Common myeloid progenitor, CD34-positive (primary cell): ENCODE results near the gene LIN7C.

Experiments
- CTCF ChIA-PET: fragments of 350-600 bp; sonication (Branson Sonifier 250); formaldehyde crosslinking; loops from one replicate; lab custom pipeline; 2021; ENCODE audit warnings: antibody characterized with exemption; lab: Charles Lee
- POLR2A ChIA-PET: fragments of 350-600 bp; sonication (Branson Sonifier 250); formaldehyde crosslinking; loops from one replicate; lab custom pipeline; 2021; ENCODE audit warnings: antibody characterized with exemption; lab: Charles Lee
- DNase-seq, 3 donors: peaks; one replicate each; pipeline versions ENCODE4 v3.0.0 to v3.0.0-alpha.2; 2013
- H3K27ac ChIP-seq, 2 experiments: 1 replicate in 1 of 2; 2 replicates in 1 of 2; pipeline ENCODE4 v1.7.0; 2013; ENCODE audit warnings: inconsistent platforms in 2 of 2, low read length in 2 of 2, mild to moderate bottlenecking in 2 of 2, low read depth in 1 of 2, moderate library complexity in 1 of 2; ENCODE audit not compliant: severe bottlenecking in 2 of 2, insufficient read depth in 1 of 2, poor library complexity in 1 of 2
- H3K27me3 ChIP-seq, 5 experiments: replicated peaks in 2 of 5; 1 replicate in 3 of 5; 2 replicates in 2 of 5; pipeline versions ENCODE4 v1.6.1 to v1.7.0; 2013; ENCODE audit warnings: low read length in 4 of 5, mild to moderate bottlenecking in 2 of 5, moderate library complexity in 2 of 5, inconsistent platforms in 1 of 5; ENCODE audit not compliant: insufficient read depth in 5 of 5, control insufficient read depth in 4 of 5
- H3K36me3 ChIP-seq, 4 experiments: 1 replicate in 2 of 4; 2 replicates in 2 of 4; pipeline versions ENCODE4 v1.6.1 to v1.7.0; 2013; ENCODE audit warnings: low read length in 3 of 4, control low read depth in 1 of 4, mild to moderate bottlenecking in 1 of 4; ENCODE audit not compliant: control insufficient read depth in 4 of 4, insufficient read depth in 4 of 4
- H3K4me1 ChIP-seq, 4 experiments: 1 replicate in 3 of 4; 2 replicates in 1 of 4; pipeline versions ENCODE4 v1.6.1 to v1.7.1; 2013; ENCODE audit warnings: low read length in 3 of 4, mild to moderate bottlenecking in 3 of 4, control low read depth in 1 of 4, inconsistent platforms in 1 of 4, moderate library complexity in 1 of 4; ENCODE audit not compliant: control insufficient read depth in 4 of 4, insufficient read depth in 4 of 4; ENCODE audit errors: control extremely low read depth in 1 of 4
- H3K4me3 ChIP-seq, 7 experiments: 1 replicate in 4 of 7; 2 replicates in 3 of 7; pipeline versions ENCODE4 v1.5.1 to v1.7.0; 2013; ENCODE audit warnings: mild to moderate bottlenecking in 7 of 7, low read length in 6 of 7, moderate library complexity in 6 of 7, inconsistent platforms in 2 of 7, low read depth in 2 of 7, control low read depth in 1 of 7; ENCODE audit not compliant: insufficient read depth in 4 of 7, control insufficient read depth in 1 of 7; ENCODE audit errors: extremely low read depth in 1 of 7
- H3K9me3 ChIP-seq, 5 experiments: 1 replicate in 4 of 5; 2 replicates in 1 of 5; pipeline versions ENCODE4 v1.6.1 to v1.7.1; 2013; ENCODE audit warnings: low read length in 4 of 5, mild to moderate bottlenecking in 2 of 5, inconsistent platforms in 1 of 5, low read depth in 1 of 5, moderate library complexity in 1 of 5; ENCODE audit not compliant: control insufficient read depth in 4 of 5, insufficient read depth in 2 of 5; ENCODE audit errors: control extremely low read depth in 1 of 5
- WGBS: methylation state at CpG from one replicate; pipeline ENCODE4 v1.1.5; 2013; ENCODE audit not compliant: insufficient coverage; 5-methylcytosine and 5-hydroxymethylcytosine counted together

Gene LIN7C

DNA sequence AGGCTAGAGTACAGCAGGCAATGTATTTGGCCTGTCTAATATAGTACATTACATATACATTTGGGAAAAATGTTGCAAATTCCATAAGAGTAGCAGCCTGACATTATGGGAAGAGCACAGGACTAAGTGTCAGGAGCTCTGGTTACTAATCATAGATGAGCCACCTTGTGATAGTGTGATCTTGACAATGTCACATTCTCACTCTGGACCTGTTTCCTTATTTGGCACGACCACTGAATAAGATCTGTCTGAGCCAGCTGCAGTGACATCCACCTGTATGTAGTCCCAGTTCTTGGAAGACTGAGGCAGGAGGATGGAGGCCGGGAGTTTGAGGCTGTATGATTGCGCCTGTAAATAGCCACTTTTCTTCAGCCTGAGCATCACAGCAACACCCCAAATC, 5.7 kb upstream of the LIN7C start:
- H3K27me3 ChIP-seq: no peaks in the 10 kb centered on the region
- 100% methylated on average over 1 of the region's 3 CpGs for WGBS
- peaks cover 0 to 6% (median 0%) of the 10 kb centered on the region in 5 experiments for H3K9me3 ChIP-seq
- no peak overlapping the region for H3K27ac ChIP-seq
- H3K4me3 ChIP-seq: no peak overlapping the region
- no peaks in the 10 kb centered on the region for H3K36me3 ChIP-seq
- ChIA-PET POLR2A (no interaction called here), CTCF (interaction anchor here (1.3 kb wide), 1 partner anchor 10 kb away, joined by 4 read pairs; no protein-coding TSS in a partner anchor)
- peaks cover 0 to 6% (median 3%) of the 10 kb centered on the region in 4 experiments for H3K4me1 ChIP-seq
- no peak for DNase-seq

- peaks cover 8 to 22% (median 14%) of the 10 kb centered on the region in 4 experiments for H3K4me1 ChIP-seq
- no peak overlapping the region for H3K27ac ChIP-seq
- H3K36me3 ChIP-seq: no peaks in the 10 kb centered on the region
- H3K27me3 ChIP-seq: no peaks in the 10 kb centered on the region
- 100% methylated on average over 1 of the region's 4 CpGs for WGBS
- ChIA-PET CTCF (interaction anchor here (1.0 to 1.3 kb wide), 2 partner anchors 9 to 13 kb away, joined by 3 to 4 read pairs; no protein-coding TSS in a partner anchor), POLR2A (no interaction called here)
- no peak for DNase-seq
- H3K4me3 ChIP-seq: no peak overlapping the region
- H3K9me3 ChIP-seq: peaks cover 0 to 3% (median 0%) of the 10 kb centered on the region in 5 experiments
Measured at GRCh38 chr11:27509908-27510307, 3.3 kb upstream of the LIN7C start.

DNA sequence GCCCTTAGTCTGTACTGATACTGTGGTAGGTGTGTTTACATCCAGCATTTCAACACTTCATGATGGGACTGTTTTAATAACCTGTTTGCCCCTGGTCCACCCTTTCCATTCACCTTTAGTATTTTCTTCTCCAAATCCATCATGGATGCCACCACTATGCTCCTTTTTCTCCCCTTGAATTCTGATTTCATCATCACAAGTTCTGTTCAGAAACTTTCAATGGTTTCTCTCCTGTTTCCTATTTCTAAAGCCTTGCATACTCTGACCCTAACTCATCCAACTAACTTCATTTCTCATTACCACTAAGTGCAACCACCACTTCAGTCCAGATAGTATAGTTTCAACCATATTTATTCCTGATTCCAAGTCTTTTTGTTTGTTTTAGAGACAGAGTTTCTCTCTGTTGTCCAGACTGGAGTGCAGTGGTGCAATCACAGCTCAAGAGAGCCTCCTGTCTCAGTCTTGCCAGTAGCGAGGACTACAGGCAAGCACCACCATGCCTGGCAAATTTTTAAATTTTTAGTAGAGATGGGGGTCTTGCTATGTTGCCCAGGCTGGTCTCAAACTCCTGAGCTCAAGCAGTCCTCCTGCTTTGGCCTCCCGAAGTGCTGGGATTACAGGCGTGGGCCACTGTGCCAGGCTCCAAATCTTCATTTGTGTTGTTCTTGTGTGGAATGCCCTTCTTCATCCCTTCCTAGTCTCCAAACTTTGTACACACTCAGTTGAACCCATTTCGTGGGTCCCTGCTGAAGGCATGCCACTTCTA, 1.2 kb upstream of the LIN7C start:
- 100% methylated on average over 2 of the region's 4 CpGs for WGBS
- H3K4me1 ChIP-seq: peaks cover 8 to 25% (median 15%) of the 10 kb centered on the region in 4 experiments
- peak overlapping the region in 5 of 7 experiments; percentile 82 to 100 (median 97) for H3K4me3 ChIP-seq
- POLR2A ChIA-PET: no interaction called here
- H3K27me3 ChIP-seq: no peaks in the 10 kb centered on the region
- H3K27ac ChIP-seq: peak overlapping the region in 1 of 2 experiments; percentile 97
- no peak for DNase-seq
- CTCF ChIA-PET: interaction anchor here (0.8 kb wide), 1 partner anchor 319 kb away, joined by 3 read pairs; no protein-coding TSS in a partner anchor
- H3K36me3 ChIP-seq: no peaks in the 10 kb centered on the region
- H3K9me3 ChIP-seq: no peaks in the 10 kb centered on the region

GRCh38 chr11:27505781-27506180, 788 bp downstream of the LIN7C start:
- DNase-seq: no peak
- 0% methylated on average over 2 of the region's 5 CpGs for WGBS
- H3K27ac ChIP-seq: peak overlapping the region; percentile 89 to 97
- H3K4me1 ChIP-seq: peaks cover 8 to 25% (median 15%) of the 10 kb centered on the region in 4 experiments
- POLR2A ChIA-PET: no interaction called here
- H3K4me3 ChIP-seq: peak overlapping the region; percentile 82 to 100 (median 97)
- no peaks in the 10 kb centered on the region for H3K9me3 ChIP-seq
- H3K36me3 ChIP-seq: peaks cover 0 to 4% (median 2%) of the 10 kb centered on the region in 4 experiments
- H3K27me3 ChIP-seq: no peaks in the 10 kb centered on the region
- CTCF ChIA-PET: interaction anchor here (2.0 to 11.5 kb wide), 2 partner anchors 9 to 21 kb away, joined by 11 to 124 read pairs; no protein-coding TSS in a partner anchor

DNA sequence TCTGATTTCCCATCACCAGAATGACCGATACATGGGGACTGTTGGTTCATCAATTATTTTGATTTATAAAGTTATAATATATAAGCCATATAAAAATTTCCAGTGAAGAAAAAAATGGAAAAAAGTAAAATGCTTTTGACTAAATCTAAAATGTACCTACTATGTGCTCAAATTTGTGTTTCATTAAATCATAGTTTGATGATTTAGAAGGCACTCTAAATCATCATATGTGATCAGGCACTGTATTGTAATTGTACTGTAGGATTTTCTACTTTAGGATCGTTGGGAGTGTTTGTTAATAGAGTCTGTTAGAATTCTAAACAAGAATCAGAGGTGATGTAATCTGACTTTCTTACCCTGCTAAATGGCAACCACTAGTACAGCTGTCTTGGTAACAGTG, 2.4 kb downstream of the LIN7C start:
- CTCF ChIA-PET: interaction anchor here (11.5 kb wide), 1 partner anchor 19 kb away, joined by 124 read pairs; no protein-coding TSS in a partner anchor
- Histone ChIP-seq H3K36me3 (peaks cover 0 to 14% (median 9%) of the 10 kb centered on the region in 4 experiments), H3K9me3 (no peaks in the 10 kb centered on the region), H3K27ac (no peak overlapping the region), H3K4me1 (peaks cover 8 to 25% (median 15%) of the 10 kb centered on the region in 4 experiments), H3K4me3 (no peak overlapping the region), H3K27me3 (no peaks in the 10 kb centered on the region)
- no peak for DNase-seq
- 100% methylated on average over 1 of the region's 2 CpGs for WGBS
- POLR2A ChIA-PET: no interaction called here

DNA sequence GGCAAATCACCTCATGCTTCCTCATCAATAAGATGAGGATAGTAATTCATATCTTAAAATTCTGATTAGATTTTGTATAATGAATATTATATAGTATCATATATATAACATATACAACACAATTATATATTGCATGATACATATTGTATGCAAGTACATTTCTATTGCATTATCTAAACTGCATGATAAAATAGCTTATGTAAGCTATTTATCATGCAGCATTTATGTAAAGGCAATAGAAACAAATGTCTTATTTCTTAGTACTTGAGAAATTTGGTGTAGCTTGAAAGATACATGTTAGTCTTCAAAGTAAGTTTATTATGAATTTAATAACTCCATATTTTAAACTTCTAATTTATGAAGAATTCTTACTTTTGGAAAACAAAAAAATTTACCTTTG, 5.5 kb downstream of the LIN7C start:
- CTCF ChIA-PET: interaction anchor here (0.9 to 11.5 kb wide), 3 partner anchors 9 to 318 kb away, joined by 3 to 124 read pairs (median 4); no protein-coding TSS in a partner anchor
- POLR2A ChIA-PET: no interaction called here
- Histone ChIP-seq H3K4me3 (no peak overlapping the region), H3K4me1 (peaks cover 7 to 16% (median 11%) of the 10 kb centered on the region in 4 experiments), H3K36me3 (peaks cover 4 to 20% (median 14%) of the 10 kb centered on the region in 4 experiments), H3K27ac (no peak overlapping the region), H3K27me3 (no peaks in the 10 kb centered on the region), H3K9me3 (no peaks in the 10 kb centered on the region)
- no peak for DNase-seq

- ChIA-PET POLR2A (interaction anchor here (0.6 kb wide), 1 partner anchor 8 kb away, joined by 3 read pairs; the partner anchor contains the start of gene LIN7C), CTCF (interaction anchor here (0.6 to 11.5 kb wide), 6 partner anchors 8 to 291 kb away, joined by 3 to 124 read pairs (median 4); no protein-coding TSS in a partner anchor)
- no peak overlapping the region for H3K4me3 ChIP-seq
- no peak overlapping the region for H3K27ac ChIP-seq
- peaks cover 0 to 2% (median 0%) of the 10 kb centered on the region in 4 experiments for H3K4me1 ChIP-seq
- WGBS: 100% methylated on average over 1 of the region's 1 CpG
- no peak for DNase-seq
- no peaks in the 10 kb centered on the region for H3K9me3 ChIP-seq
- H3K36me3 ChIP-seq: peaks cover 6 to 29% (median 18%) of the 10 kb centered on the region in 4 experiments
- no peaks in the 10 kb centered on the region for H3K27me3 ChIP-seq
Measured at GRCh38 chr11:27497911-27498310, 8.7 kb downstream of the LIN7C start.
